NCI-H146 treated with DMSO at 0.1 percent for 48 hours (cell line): ENCODE data around the gene PROB1.
"Not testable (repeated sequence)": the region's sequence is repeated elsewhere in the genome, so short reads cannot be mapped to it uniquely, and the experiment has no call there.

Experiments used
- DNase-seq: peaks from one replicate; lab custom pipeline; 2025; ENCODE audit not compliant: unreplicated experiment; lab: John Stamatoyannopoulos, UW

PROB1 gene, protein sequence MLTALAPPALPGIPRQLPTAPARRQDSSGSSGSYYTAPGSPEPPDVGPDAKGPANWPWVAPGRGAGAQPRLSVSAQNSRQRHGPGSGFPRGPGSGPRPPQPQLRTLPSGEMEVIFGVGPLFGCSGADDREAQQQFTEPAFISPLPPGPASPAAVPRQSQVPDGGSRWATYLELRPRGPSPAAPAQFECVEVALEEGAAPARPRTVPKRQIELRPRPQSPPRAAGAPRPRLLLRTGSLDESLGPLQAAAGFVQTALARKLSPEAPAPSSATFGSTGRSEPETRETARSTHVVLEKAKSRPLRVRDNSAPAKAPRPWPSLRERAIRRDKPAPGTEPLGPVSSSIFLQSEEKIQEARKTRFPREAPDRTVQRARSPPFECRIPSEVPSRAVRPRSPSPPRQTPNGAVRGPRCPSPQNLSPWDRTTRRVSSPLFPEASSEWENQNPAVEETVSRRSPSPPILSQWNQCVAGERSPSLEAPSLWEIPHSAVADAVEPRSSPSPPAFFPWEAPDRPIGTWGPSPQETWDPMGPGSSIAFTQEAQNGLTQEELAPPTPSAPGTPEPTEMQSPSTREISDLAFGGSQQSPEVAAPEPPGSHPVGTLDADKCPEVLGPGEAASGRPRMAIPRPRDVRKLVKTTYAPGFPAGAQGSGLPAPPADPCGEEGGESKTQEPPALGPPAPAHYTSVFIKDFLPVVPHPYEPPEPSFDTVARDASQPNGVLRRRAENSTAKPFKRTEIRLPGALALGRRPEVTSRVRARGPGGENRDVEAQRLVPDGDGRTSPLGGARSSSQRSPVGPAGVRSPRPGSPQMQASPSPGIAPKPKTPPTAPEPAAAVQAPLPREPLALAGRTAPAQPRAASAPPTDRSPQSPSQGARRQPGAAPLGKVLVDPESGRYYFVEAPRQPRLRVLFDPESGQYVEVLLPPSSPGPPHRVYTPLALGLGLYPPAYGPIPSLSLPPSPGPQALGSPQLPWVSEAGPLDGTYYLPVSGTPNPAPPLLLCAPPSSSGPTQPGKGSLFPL

DNA sequence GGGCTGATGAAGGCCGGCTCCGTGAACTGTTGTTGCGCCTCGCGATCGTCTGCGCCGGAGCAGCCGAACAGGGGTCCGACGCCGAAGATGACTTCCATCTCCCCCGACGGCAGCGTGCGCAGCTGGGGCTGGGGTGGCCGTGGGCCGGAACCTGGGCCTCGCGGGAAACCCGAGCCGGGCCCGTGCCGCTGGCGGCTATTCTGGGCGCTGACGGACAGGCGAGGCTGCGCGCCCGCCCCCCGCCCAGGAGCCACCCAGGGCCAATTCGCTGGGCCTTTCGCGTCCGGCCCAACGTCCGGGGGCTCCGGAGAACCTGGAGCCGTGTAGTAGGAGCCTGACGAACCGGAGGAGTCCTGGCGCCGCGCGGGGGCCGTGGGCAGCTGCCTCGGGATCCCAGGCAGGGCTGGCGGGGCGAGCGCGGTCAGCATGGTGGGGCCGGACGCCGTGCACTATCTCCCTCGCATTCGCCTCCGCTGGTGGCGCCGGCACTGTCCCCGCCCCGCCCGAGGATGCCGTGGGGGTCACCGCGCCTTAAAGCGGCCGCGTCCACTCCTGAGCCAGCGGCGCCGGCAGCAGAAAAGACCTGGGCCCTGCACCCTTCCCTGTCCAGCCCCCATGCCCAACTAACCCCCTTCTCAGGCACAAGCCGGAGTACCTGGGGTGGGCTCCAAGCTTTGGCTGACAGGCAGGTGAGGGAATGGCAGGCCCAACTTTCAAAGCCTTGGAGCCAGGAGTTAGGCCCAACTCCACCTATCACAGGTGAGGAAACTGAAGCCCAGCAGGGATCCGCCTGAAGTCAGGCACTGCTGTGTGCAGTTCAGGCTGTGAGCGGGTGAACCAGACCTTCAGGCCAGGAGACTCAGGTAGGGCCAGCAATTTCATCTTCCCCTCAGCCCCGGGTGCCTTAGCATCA is at the start of gene PROB1:
Gene PROB1, minus strand, starts transcription at position 451 of the 913 bp plus-strand sequence. Its CDS starts 23 bp downstream, at position 428.
- no peak for DNase-seq

DNA sequence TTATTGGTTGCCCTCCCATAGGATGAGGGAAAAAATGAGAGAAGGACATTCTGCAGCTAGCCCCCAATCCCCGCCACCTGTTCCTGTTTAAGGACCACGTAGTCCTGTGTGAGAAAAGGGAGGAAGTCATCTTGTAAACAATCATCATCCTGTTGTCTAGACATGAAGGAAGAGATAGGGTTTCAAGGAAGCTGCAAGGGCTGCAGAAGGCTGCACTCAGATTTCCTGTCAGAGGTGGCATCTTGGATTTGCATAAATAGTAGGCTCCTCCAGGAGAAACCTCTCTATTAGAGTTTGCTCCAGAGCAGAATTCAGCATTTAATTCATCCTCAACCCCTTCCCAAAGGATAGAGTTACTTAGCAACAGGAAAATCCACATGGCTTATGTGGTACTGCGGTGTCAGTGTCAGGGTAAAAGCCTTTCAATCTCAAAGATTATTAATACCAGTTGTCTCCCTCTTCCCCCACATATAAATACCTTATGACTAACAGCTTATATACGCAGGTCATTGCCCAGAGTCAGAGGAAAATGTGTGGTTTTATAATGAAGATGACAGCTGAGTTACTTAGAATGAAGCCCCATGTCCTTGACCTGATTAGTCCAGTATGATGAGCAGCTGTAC is 49.0 kb upstream of the PROB1 start:
- no peak for DNase-seq

DNA sequence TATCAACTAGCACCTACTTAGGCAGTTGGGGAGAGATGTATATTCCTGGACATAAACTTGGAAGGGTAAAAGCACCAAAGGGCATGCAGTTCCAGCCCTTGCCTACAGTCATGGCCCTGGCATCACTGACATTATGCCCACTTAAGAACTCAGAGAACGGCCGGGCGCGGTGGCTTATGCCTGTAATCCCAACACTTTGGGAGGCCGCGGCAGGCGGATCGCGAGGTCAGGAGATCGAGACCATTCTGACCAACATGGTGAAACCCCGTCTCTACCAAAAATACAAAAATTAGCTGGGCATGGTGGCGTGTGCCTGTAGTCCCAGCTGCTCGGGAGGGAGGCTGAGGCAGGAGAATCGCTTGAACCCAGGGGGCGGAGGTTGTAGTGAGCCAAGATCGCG is 45.5 kb upstream of the PROB1 start:
- DNase-seq, result not testable (repeated sequence)

DNA sequence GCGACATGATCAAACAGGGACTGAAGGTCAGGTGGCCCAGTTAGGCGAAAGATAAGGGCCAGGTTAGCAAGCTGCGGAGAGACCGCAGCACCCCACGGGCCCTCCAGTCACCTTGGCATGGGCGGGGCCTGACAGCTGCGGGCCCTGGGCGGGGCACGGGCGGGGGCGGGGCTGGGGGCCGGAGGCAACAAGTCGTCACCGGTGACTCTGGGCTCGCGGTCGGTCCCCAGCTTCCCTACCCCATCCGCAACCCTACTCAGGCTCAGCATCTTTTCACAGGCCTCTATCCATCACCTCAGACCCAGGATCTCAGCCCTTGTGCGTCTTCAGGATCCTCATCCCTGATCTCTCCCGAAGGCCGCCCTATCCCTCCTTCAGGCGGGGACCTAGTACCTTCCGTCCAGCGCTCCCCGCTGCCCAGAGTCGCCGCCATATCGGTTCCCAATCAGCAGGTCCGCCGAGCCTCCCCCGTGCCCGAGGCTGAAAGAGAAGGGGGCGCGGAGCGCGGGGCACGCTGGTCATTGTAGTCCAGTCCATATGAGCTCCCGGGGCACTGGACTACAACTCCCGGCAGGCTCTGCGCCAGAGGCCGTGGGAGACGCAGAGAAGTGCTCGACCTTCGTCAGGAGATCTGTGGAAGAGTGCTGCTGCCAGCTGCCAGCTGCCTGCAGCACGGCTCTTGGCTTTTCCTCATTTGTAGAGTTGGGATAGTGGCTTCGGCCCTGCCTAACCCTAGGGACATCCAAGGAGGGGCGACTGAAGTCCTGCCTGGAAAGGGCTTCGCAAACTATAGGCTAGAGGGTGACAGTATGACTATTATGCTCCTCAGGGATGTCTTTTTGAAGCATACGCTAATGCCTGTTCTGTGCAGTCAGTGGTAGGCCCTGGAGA is 44.4 kb upstream of the PROB1 start, which contains the start of gene DNAJC18:
Gene DNAJC18, minus strand, starts transcription at position 513 of the 891 bp plus-strand sequence. Its CDS starts 80 bp downstream, at position 433.
- DNase-seq, result peak; percentile 78

DNA sequence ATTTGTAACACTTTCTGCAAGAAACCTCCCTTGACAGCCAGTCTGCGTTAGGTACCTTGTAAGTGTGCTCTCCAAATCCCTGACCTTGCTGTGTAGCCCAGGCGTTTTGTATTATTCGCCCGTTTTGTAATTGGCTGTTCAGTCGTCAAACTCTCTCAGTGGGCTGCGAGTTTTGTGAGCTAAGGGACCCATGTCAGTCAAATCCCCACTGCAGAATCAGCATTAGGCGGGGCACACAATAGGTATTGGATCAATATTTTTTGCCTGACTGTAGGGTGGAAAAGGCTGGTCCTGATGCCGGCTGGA is 43.8 kb upstream of the PROB1 start:
- DNase-seq, result no peak

DNA sequence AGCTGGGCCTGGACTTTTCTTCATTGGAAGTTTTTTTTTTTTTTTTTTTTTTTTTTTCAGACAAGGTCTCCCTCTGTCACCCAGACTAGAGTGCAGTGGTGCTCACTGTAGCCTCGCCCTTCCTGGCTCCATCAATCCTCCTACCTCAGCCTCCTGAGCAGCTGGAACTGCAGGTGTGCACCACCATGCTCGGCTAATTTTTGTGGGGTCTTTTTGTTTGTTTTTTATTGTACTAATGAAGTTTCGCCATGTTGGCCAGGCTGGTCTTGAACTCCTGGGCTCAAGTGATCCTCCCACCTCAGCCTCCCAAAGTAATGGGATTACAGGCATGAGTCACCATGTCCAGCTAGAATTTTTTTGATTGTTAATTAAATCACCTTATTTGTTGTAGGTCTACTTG is 40.8 kb upstream of the PROB1 start:
- no peak for DNase-seq

DNA sequence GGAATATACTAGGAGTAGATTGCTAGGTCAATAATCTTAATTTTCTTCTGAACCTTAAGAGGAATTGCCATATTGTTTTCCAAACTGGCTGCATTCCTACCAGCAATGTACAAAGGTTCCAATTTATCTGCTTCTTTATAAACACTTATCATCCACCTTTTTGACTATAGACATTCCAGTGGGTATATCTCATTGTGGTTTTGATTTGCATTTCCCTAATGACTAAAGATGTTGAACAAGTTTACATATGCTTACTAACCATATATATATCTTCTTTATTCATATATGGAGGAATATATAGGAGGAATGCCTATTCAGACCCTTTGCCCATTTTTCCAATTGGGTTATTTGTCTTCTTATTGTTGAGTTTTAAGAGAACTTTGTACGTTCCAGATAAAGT is 36.8 kb upstream of the PROB1 start:
- DNase-seq, result no peak

DNA sequence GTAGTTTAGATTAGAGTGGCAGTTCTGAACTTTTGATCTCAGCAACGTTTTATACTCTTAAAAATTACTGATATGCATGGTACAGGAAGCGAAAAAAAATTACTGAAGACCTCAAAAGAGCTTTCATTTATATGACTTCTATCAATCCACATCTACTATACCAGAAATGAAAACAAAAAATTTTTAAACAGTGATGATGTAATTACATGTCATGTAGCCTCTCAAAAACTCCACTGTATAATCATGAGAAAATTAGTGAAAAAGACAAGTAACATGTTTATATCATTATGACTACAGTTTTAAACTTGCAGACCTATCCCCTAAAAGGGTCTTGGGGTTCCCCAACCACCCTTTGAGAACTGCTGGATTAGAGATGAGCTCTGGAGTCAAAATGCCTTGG is 35.1 kb upstream of the PROB1 start:
- no peak for DNase-seq

DNA sequence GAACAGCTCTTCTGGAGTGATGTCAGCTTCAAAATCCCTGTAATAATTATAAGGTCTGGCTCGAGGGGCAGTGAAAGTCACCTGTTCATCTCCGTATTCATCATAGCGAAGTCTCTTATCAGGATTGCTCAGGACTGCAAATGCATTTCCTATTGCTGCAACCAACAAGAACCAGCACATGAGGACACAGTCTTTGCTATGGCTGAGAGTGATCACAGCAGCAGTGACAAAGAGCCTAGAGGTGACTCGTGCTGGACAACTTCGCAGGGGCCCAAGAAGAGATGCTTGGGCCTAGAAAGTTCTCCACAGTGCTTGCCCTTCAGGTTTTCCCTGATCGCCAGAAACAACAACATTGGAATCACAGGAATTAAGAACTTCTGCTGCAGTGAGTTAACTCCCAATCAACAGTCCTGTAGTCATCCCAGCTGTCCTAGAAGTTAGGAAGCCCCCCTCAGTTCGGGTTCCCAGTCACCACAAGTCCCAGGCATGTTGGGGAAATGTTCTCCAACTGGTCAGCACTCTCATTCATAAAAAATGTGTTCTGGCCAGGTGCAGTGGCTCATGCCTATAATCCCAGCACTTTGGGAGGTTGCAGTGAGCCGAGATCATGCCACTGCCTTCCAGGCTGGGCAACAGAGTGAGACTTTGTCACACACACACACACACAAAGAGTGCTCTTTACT is 31.4 kb upstream of the PROB1 start:
- no peak for DNase-seq

DNA sequence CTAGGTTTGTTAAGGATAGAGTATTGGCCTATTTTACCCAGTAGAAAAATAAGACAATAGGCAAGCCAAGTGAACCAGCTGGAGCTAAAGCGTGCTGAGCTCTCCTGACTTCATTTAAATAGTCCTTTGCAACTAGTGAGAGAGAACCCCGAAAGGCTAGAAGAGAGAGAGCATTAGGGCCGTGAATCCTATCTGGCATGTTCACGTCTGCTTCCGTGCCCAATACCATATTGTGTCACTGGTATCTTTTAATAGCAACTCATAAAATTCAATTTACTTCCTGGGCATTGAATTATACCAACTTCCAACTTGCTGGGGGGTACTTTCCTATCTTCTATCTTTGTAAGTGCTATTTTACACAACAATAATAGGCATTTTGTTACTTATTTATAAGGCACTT is 30.6 kb upstream of the PROB1 start:
- DNase-seq, result no peak

DNA sequence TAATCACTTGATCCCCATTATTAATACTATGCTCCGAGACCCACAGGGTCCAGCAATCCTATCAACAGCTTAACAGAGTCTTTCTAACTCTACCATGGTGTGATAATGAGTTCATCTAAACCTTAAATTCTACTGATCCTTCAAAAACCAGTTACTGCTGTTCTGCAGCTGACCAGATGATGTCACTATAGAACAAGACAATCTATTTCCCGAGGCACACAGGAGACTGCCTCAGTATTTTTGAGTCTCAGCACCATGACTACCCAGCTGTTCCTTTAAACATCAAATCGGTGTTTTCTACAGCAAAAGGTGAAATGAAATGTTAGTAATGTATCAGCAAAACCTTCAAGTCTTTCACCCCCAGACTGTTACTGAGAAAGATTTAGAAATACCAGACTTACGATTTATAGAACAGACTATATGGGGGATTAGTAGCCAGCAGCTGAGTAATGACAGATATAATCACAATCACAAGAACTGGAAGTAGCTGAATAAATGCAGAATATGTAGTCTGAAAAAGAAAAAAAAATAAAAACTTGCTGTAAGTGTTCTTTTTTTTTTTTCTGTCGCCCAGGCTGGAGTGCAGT is 27.5 kb upstream of the PROB1 start:
- DNase-seq, result peak; percentile 35

DNA sequence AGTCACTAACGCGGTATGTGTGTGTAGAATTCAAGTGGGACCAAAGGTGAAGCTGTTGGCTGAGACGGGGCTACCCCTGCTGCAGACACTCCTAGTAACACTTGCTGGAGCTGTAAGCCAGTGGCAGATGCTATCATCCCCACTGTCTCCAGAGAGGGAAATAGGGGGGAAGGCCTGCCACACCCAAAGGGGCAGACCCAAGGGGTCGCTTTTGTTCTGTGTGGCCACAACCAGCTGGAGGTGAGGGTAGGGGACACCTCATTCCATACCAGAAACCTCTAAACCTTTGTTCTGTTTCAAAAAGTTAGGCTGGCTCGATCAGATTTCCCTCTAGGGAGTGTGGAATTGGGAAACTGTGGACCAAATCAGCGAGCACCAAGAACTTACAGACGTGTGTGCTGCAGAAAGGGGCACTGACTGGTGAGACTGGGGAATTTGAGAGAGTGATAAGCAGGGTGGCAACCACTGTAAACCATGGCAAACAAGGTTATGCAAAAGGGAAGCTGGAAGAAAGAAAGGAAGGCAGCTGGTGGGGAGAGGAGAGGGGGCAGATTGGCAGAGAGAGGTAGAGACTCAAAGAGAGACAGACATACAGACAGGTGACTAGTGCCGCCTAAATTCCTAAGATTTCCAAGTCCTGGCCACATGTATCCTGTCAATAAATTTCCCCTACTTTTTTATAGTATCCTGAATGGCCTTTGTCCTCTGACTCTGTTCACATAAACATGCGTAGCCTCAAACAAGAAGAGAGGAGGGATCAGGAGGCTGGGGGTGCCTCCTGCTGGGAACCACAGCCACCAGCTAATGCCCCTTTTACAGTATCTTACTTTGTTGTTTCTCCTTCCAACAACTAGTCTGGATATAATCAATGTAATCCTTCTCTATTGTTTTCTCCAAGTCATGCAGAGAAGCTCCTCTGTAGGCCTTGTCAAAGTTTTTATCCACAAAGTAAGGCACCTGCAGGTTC is 24.6 kb upstream of the PROB1 start:
- DNase-seq, result no peak

DNA sequence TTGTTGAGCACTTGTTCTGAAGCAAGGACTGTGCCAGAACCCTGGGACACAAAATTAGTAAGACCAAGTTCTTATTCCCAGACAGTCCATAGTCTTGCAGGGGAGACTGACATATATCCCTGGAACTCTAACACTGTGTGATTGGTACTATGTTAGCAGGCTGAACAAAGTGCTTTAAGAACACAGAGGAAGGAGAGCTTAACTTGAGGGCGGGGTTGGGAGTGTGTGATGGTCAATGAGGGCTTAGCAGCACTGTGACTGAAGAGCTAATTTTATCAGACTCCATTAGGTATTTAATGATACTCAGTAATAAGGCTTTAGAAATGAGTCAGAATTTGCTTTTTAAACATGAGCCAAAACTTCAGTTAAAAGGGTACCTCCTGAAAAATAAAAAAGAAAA is 23.9 kb upstream of the PROB1 start:
- no peak for DNase-seq

DNA sequence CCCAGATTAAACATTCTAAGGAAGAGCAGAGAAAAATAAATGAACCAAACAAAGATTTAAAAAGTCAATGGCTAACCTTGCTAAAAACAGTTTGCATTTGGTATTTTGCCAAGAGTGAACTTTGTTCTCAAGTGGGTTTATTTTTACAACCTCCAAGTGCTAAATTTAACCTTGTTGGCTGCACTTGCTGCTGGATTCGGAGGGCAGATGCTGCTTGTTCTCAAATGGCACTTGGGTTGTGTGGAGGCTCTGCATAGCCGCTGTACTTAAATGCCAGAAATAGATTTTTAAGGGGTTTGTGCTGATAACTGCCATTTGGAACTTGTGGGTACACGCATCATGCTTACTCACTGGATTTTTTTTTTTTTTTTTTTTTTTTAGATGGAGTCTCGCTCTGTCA is 22.3 kb upstream of the PROB1 start:
- DNase-seq, result no peak

DNA sequence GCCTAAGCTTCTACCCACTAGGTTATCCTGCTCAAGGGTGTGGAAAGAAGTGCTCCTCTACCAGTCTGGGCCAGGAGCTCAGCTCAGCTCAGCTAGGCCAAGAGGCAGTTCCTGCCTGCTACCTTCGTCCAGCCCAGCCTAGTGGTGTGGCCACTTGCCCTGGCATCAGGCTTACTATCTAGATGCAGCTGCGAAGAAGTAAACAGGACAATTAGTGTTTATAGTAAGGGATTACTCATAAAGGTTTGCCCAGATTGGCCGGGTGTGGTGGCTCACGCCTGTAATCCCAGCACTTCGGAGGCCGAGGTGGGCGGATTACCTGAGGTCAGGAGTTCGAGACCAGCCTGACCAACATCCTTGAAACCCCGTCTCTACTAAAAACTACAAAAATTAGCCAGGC is 21.7 kb upstream of the PROB1 start:
- no peak for DNase-seq

DNA sequence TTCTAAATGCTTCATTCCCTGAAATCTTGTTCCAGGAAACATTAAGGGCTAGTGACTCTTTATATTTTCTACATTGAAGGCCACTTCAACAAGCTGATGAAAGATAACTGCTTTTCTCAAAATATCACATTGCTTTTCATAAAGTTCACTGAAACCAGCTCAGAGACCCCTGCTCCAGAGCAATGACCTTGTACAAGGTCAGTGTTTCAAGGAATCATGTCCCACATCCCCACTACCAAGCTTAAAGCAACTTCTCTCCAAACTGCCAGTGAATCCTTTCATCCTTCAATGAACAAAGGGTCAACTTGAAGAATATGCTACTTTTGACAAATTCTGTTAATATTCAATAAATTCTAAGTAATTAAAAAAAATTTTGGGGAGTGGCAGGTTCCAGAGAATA is 21.0 kb upstream of the PROB1 start:
- no peak for DNase-seq

DNA sequence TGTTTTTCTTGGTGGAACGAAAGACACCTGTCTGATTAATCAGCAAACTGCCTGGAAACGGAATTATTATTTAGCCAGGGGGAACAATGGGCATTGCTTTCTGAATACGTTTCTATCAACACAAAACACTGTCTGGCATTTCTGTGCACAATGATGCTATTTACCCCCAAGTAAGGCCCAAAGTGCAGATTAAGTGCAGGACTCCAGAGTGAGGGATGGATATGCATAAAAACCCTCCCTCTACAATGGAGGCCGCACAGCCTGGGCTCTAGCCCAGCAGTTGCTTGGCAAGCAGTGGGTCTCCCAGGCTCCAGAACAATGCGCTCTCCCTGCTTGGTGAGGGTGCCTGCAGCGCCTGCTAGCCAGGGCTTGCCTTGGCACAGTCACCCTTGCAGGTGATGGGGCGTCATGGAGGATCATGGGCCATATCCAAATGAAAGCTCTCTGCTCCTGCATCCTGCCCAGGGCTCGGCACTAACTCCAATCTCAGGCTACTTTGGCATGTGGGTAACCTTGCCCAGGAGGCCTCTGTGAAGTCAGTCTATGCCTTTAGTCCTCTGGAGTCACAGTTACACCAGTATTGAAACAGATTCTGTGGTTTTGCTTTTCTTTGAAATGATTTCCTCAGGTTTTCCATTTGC is 20.4 kb upstream of the PROB1 start:
- no peak for DNase-seq
